Thoracic aorta (tissue), 2 donors: ENCODE data around the gene COA5. TPM values are rescaled to one million over a fixed set of nuclear protein-coding genes. Genes with fewer than 3 reads are reported as not detected.

Experiments used
- ATAC-seq: fragments of 150-250 bp; one replicate; pipeline ENCODE4 v1.8.0; 2017; ENCODE audit warnings: low read depth; ENCODE audit not compliant: insufficient number of reproducible peaks, low FRiP score
- DNase-seq: peaks from one replicate; pipeline ENCODE4 v3.0.0-alpha.2; 2020; ENCODE audit warnings: low spot score
- H3K27ac ChIP-seq, 2 donors: fragments of 200-600 bp; sonication (generic); 1 replicate in 1 of 2; 2 replicates in 1 of 2; pipeline ENCODE4 v1.5.1; 2016; ENCODE audit warnings: mild to moderate bottlenecking in 2 of 2, moderate library complexity in 2 of 2
- H3K27me3 ChIP-seq: fragments of 200-600 bp; sonication (generic); replicated peaks from 2 replicates; pipeline ENCODE4 v1.6.0; 2016; ENCODE audit warnings: mild to moderate bottlenecking; ENCODE audit not compliant: insufficient read depth
- H3K36me3 ChIP-seq: fragments of 200-600 bp; sonication (generic); one replicate; pipeline ENCODE4 v1.5.1; 2016
- H3K4me1 ChIP-seq, 2 donors: fragments of 200-600 bp; sonication (generic); 1 replicate in 1 of 2; 2 replicates in 1 of 2; pipeline versions ENCODE4 v1.5.1 to v1.6.0; 2016; ENCODE audit warnings: low read depth in 2 of 2, mild to moderate bottlenecking in 1 of 2; ENCODE audit not compliant: control insufficient read depth in 1 of 2
- H3K4me3 ChIP-seq: fragments of 200-600 bp; sonication (generic); 2 replicates; pipeline ENCODE4 v1.5.1; 2016; ENCODE audit warnings: mild to moderate bottlenecking
- H3K9me3 ChIP-seq: fragments of 200-600 bp; sonication (generic); 2 replicates; pipeline ENCODE4 v1.5.1; 2016
- total RNA-seq, 2 donors: library from RNA; depleted of rRNA; stranded (reverse); fragments of >200 nt; gene quantifications; one replicate each; pipeline versions ENCODE4 v1.1.0 to v1.2.3, GENCODE V29; 2016
- TF ChIP-seq, protein P1 (sequence below): fragments of 200-600 bp; sonication (generic); IDR thresholded peaks from one replicate; pipeline ENCODE4 v1.5.1; 2019; ENCODE audit warnings: antibody characterized with exemption

Gene COA5
- total RNA-seq, 2 donors from 2014 or later, result 29.8 to 37.5 TPM

DNA sequence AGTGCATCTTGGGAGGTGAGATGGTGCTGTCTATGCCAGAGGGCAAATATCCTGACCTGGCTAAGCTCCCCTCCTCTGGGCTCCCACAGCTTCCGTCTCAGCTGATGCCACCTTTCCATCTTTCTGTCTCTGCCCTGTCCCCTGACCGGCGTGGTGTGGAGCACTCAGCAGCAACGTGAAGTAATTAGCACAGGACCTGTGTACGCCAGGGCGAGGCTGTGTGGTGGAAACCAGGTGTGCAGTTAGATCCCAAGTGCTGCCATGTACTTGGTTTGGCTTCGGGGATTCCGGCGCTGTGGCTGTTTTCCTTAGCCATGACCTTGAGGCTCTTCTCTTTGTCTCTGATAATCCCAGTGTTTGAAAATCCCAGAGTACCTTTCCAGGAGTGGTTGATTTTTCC, 36.5 kb downstream of the COA5 start:
- Histone ChIP-seq H3K9me3 (no peaks in the 10 kb centered on the region), H3K27me3 (no peaks in the 10 kb centered on the region), H3K4me1 (no peaks in the 10 kb centered on the region), H3K4me3 (no peak overlapping the region), H3K36me3 (peaks cover 24% of the 10 kb centered on the region), H3K27ac (no peak overlapping the region)
- TF ChIP-seq, protein P1, sequence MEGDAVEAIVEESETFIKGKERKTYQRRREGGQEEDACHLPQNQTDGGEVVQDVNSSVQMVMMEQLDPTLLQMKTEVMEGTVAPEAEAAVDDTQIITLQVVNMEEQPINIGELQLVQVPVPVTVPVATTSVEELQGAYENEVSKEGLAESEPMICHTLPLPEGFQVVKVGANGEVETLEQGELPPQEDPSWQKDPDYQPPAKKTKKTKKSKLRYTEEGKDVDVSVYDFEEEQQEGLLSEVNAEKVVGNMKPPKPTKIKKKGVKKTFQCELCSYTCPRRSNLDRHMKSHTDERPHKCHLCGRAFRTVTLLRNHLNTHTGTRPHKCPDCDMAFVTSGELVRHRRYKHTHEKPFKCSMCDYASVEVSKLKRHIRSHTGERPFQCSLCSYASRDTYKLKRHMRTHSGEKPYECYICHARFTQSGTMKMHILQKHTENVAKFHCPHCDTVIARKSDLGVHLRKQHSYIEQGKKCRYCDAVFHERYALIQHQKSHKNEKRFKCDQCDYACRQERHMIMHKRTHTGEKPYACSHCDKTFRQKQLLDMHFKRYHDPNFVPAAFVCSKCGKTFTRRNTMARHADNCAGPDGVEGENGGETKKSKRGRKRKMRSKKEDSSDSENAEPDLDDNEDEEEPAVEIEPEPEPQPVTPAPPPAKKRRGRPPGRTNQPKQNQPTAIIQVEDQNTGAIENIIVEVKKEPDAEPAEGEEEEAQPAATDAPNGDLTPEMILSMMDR, result no peak
- DNase-seq (no peak), ATAC-seq (no peak)

DNA sequence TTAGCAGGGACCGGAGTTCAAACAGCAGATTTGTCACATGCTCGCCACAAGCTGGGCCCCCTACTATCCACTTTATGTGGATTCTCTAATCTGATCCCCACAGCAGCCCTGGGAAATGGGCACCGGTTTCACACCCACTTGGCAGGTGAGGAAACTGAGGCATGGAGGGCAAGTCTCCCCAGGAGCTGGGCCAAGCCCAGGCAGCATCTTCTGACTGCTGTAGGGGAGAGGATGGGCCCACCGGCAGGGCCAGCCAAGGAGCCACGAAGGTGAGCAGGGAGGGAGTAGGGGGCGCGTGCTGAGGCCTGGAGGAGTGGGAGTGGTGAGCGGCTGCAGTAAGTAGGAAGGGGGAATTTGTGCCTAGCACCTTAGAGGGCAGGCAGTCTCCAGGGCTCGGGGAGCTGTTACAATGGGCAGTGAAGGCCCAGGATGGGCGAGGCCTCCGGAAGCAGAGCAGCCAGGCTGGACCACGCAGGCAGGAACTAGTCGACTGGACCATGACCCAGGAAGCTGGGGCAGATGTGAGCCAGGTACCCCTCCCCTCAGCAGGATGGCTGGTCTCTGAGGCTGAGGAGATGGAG, 37.1 kb downstream of the COA5 start:
- no peaks in the 10 kb centered on the region for H3K9me3 ChIP-seq
- ATAC-seq, result no peak
- H3K4me1 ChIP-seq, result no peaks in the 10 kb centered on the region
- TF ChIP-seq, protein P1, result no peak
- no peak for DNase-seq
- H3K36me3 ChIP-seq, result peaks cover 24% of the 10 kb centered on the region
- no peak overlapping the region for H3K4me3 ChIP-seq
- H3K27ac ChIP-seq, result no peak overlapping the region
- no peaks in the 10 kb centered on the region for H3K27me3 ChIP-seq

DNA sequence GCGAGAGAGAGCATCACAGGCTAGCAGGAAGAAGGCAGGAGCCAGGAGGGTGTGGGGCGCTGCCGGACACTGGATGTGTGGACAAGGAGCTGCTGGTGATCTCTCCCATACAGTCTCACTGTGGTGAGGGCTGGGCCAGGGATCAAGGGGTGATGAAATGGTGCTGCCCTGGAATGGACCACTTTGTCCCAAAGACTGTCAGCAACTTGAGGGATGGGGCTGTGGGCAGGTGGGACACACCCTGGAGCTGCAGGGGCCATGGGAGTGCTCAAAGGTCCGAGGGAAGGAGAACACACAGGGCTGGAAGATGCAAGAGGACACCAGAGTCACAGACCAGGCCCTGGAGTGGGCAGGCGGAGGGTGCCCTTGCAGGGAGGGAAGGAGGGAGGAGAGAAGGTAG, 38.0 kb downstream of the COA5 start:
- DNase-seq (no peak), ATAC-seq (no peak)
- TF ChIP-seq, protein P1, result no peak
- Histone ChIP-seq H3K9me3 (no peaks in the 10 kb centered on the region), H3K27ac (no peak overlapping the region), H3K4me1 (no peaks in the 10 kb centered on the region), H3K4me3 (no peak overlapping the region), H3K27me3 (no peaks in the 10 kb centered on the region), H3K36me3 (peaks cover 28% of the 10 kb centered on the region)

DNA sequence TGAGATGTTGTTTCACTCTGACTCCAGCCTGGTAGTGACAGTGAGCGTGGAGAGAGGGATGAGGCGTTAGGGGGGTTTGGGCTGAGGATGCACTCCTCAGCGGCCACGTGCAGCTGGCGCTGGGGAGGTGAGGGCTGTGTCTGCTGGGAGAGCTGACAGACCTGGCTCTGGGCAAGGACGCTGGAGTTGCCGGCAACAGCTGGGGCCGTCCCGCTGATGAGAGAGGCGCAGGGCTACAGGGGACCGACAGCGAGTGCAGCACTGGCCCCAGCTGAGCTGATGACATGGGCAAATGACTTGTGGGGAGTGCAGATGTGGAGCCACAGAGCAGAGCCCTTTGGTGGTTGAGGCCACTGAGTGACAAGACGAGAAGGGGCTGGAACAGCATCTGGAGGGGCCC, 38.4 kb downstream of the COA5 start:
- no peak for ATAC-seq
- no peak overlapping the region for H3K27ac ChIP-seq
- no peaks in the 10 kb centered on the region for H3K27me3 ChIP-seq
- no peaks in the 10 kb centered on the region for H3K4me1 ChIP-seq
- H3K9me3 ChIP-seq, result no peaks in the 10 kb centered on the region
- peaks cover 27% of the 10 kb centered on the region for H3K36me3 ChIP-seq
- TF ChIP-seq, protein P1, result no peak
- DNase-seq, result no peak
- no peak overlapping the region for H3K4me3 ChIP-seq

DNA sequence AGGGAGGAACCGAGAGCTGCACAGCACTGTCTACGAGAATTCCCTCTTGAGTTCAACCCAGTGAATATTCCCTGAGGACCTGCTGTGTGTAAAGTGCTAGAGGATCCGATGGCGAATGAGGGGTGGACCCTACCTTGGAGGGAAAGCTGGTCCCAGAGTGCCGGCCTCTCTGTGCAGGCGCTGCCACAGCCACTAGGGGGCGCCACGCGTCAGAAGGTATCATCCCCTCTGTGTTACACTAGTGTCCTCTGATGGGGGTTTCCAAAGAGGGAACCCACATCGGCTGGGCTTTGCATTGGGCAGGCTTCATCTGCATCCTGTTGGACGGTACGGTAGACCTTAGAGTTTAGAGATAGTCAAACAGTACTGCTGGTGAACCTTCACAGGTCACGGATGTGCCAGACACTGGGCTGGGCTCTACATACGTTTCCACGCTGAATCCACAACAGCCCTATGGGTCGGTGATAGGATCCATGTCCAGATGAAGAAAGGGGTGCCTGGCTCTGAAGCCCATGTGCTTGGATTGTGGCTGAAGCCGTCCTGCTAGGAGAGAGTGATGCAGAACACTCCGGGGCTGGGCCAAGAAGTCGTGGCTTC, 39.0 kb downstream of the COA5 start:
- H3K9me3 ChIP-seq, result no peaks in the 10 kb centered on the region
- peaks cover 24% of the 10 kb centered on the region for H3K36me3 ChIP-seq
- no peaks in the 10 kb centered on the region for H3K4me1 ChIP-seq
- no peak for ATAC-seq
- H3K4me3 ChIP-seq, result no peak overlapping the region
- DNase-seq, result no peak
- TF ChIP-seq, protein P1, result peak; percentile 70
- H3K27me3 ChIP-seq, result no peaks in the 10 kb centered on the region
- no peak overlapping the region for H3K27ac ChIP-seq
